ENCODE data around the gene MAS1.
A peak's percentile ranks its signal among the peaks of the same experiment; 100 is the strongest.
"Not testable (repeated sequence)": the region's sequence is repeated elsewhere in the genome, so short reads cannot be mapped to it uniquely, and the experiment has no call there.

The MAS1 gene

DNA sequence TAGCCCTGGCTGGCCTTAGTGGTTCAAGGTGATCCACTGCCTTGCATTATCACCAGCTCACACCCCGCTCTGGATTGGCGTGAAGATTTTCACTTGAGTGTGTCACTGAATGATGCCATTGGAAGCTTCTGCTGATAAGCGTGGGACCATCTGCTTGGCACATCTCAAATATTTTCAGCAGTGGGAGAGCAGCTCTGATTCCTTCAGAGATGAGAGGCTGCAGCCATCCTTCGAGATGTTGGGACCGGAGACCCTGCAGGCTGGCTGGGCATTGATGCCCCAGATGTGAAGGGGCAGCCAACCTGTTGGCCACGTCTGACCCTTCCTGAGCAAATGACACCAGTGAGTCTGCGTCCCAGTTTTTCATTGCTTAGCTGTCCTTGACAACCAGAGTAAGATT is at the start of gene MAS1:
Gene MAS1 (plus strand): TSS at position 197 of the 400 bp plus-strand sequence. CDS start 15,968 bp downstream, outside the sequence.
- DNase-seq: no peak

DNA sequence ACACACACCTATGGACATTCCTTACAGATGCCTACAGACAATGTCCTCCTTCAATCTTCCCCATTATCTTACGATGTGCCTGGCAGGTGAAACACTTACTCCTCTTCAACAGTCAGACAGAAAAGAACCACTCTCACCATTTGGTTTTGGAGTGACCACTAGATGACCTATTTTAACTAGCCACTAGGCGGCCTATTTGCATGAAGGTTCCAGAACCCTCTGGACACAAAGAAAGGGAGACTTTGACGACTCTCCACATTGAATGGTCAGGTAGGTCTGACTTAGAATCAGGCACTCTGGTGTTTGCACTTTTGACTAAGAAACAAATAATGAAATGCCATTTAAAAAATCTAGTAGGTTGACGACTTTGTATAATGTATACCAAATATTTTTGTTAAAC is 48.8 kb upstream of the MAS1 start:
- no peak for DNase-seq

GRCh38 chr6:159844737-159845645 is 45.8 kb upstream of the MAS1 start:
- DNase-seq: no peak

GRCh38 chr6:159848552-159848951 is 42.2 kb upstream of the MAS1 start:
- not testable (repeated sequence) for DNase-seq

- DNase-seq: not testable (repeated sequence)
These were observed 40.9 kb upstream of the MAS1 start for GRCh38 chr6:159849851-159850250.

- DNase-seq: peak; percentile 3
These were observed 37.9 kb upstream of the MAS1 start for GRCh38 chr6:159852877-159853276.

- no peak for DNase-seq
These were observed 37.0 kb upstream of the MAS1 start for GRCh38 chr6:159853754-159854153.

DNA sequence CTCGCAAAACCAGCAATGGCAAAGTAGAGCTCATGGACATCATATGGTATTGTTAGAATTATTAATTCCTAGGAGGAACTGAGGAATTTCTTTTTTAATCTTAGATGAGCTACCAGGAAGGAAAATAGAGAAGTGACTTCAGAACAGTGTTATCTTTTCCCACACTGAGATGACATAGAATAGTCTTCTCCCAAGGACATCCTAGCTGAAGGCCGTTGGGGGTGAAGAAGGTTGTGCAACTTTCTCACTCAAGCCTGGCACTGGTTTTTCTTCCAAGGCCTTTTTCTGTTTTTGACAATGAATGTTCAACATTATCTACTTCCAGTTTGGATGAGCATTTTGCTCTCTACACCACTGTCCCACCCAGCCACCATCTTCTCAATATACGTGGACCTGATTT is 35.8 kb upstream of the MAS1 start:
- no peak for DNase-seq

GRCh38 chr6:159858259-159858658 is 32.5 kb upstream of the MAS1 start:
- no peak for DNase-seq

GRCh38 chr6:159860482-159860881 is 30.3 kb upstream of the MAS1 start:
- no peak for DNase-seq

DNA sequence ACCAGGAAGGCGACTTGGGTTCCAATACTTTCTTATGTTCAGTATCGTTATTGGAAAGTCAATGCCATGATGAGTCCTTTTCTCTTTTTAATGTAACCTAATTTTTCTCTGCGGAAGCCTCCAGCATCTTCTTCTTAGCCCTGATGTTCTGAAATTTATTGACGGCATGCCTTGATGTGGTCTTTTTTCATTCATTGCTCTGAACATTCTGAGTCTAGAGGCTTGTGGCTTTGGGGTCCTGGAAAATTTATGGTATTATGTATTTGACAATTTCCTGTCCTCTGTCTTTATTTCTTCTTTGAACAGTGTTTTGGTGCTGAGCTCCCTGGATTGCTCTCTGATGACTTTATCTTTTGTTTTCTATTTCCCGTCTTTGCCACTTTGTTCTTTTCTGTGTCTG is 28.7 kb upstream of the MAS1 start:
- DNase-seq: no peak

DNA sequence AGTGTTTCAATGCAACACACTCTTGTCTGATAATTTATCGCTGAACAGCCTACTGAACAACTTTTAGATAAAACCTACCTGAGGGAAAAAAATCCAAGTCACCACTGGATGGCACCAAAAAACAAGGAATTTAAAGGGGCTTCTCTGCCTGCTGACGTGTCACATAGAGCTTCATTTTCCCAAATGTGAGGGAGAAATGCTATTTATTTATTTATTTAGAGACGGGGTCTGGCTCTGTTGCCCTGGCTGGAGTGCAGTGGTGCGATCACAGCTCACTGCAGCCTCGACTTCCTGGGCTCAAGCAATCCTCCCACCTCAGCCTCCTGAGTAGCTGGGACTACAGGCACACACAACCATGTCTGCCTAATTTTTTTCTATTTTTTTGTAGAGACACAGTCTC is 27.4 kb upstream of the MAS1 start:
- peak; percentile 60 for DNase-seq

- no peak for DNase-seq
These were observed 25.4 kb upstream of the MAS1 start for GRCh38 chr6:159865226-159865920.

DNA sequence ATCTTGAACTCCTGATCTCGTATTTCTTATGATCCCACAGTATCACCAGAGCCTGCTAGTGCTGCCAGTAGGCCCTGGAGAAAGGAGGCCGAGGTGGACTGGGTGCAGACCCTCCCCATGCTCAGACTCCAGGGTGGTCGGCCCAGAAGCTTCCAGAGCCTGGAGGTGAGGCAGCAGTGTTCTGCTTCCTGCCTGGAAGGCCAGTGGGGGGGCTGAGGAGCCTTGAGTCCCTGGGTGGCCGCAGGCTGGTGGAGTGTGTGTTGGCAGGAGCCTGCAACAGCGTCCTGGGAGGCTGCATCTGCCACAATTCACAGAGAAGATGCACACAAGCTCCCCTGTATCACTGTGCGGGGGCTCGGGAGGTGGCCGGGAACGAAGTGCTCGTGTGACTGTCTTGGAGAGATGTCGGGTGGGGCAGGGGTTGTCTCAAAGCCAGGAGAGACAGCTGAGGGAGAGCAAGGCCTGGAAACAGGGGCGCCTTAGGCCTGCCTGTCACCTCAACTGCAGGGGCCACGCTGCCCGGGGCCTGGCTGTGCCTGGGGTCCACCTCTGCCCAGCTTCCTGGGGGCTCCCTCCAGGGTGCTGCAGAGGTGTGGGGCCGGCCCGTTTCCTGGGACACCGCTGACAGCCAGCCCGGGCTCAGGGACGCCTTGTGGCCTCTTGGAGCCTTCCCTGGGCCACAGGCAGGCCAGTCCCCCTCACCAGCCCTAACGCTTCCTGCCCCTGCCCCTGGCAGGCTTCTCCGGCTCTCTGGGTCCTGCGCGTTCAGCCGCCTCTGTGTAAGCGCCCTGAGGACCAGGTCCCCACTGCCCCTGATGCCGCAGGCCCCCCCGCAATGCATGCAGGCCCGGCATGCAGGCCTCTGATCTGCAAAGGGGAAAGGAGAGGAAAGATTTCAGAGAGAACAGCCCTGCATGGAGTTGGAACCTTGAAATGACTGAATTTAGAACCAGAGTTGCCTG is 24.2 kb upstream of the MAS1 start:
- DNase-seq: no peak

DNA sequence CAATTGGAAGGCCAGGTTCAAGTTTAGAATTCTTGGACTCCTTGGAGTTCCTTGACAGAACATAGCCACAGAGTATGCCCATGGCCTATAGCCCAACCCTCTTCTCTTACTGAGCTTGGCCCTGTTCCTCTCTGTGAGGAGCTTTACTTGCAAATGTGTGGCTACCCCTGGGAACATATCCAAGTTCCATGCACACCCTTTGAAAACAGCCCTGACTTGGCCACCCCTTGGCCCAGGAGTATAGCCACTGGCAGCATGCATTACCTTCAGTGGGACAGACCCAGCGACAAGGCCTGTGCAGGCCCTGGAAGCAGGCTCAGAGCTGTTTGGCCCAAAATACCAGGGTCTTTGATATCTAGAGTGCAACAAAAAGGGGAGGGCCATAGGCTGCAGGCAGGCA is 19.5 kb upstream of the MAS1 start:
- DNase-seq: no peak

DNA sequence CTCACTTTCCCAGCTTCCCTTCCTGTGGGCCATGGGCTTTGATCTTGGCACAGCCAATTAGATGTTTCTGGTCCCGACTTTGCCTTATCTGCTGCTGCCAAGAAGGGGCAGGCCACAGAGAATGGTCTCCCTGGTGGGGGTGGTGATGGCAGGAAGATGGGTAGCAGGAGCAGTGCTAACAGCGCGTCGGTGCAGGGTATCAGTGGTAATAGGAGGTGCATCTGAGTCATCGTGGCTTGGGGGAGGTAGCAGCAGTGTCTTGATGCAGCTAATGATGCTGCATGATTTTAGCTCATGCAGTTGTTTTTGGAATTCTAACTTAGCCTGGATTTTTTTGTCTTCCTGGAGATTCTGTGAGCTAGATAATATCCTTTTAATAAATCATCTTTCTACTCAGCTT is 18.9 kb upstream of the MAS1 start:
- peak; percentile 41 for DNase-seq

- no peak for DNase-seq
These were observed 16.4 kb upstream of the MAS1 start for GRCh38 chr6:159874435-159874834.

GRCh38 chr6:159875194-159875593 is 15.6 kb upstream of the MAS1 start:
- no peak for DNase-seq

GRCh38 chr6:159876242-159876641 is 14.5 kb upstream of the MAS1 start:
- DNase-seq: no peak

- DNase-seq: no peak
These were observed 13.5 kb upstream of the MAS1 start for GRCh38 chr6:159877256-159877808.

GRCh38 chr6:159878341-159878740 is 12.4 kb upstream of the MAS1 start:
- no peak for DNase-seq

DNA sequence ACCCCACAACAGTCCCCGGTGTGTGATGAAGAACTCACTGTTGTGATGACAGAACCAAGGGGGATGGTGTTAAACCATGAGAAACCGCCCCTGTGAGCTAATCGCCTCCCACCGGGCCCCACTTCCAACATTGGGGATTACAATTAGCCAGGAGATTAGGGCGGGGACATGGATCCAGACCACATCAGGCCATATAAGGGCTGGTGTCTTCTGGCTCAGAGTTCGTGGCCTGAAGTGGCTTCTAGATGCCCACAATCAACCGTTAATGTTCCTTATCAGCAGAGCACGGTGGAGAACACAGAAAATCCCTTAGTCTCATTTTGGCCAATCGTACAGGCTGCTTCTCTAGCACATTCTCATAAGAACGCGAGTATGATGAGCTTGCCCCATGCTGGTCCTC is 10.9 kb upstream of the MAS1 start:
- DNase-seq: no peak

All from activated CD4-positive, alpha-beta T cell treated with anti-CD3 and anti-CD28 coated beads, Interleukin-2, Interleukin-6, amounts not matched to agents 100 ng/mL and 50 ng/mL, durations not matched to agents 16 hours and 8 hours (primary cell).